ENCODE measurements around the gene HOOK1.
A peak's percentile ranks its signal among the peaks of the same experiment; 100 is the strongest.

The HOOK1 gene

DNA sequence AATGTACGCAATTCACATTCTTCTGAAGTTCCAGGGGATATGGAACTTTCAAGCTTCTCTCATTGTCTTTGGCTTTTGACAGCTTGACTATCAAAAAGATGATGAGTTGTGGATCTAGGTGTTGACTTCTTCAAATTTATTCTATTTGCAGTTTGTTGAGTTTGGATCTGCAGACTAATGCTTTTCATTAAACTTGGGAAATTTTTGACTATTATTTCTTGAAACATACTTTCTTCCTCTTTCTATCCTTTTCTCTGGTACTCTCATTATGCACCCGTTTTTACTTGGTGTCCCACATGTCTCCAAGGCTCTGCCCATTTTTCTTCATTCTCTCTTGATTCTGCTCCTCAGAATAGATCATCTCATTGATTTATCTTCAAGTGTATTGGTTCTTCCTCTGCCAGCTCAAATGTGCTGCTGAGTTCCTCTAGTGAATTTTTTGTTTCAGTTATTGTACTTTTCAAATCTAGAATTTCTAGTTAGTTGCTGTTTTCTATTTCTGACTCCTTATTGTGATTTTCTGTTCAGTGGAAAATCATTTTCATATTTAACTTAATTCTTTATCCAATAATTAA lies 62.4 kb downstream of the HOOK1 start:
- Histone ChIP-seq H3K4me2 (ENCODE audit: low read length) (no peak overlapping the region), H3K4me3 (ENCODE audit: low read length) (no peak overlapping the region), H4K8ac (ENCODE audit: low read depth, low read length) (no peak overlapping the region), H3K23ac (ENCODE audit: low read length) (no peak overlapping the region), H2BK15ac (replicated peaks; ENCODE audit: low read depth) (no peak overlapping the region), H3K79me2 (ENCODE audit: control insufficient read depth, insufficient read depth, low read length) (no peaks in the 10 kb centered on the region), H3K79me1 (ENCODE audit: low read length) (no peaks in the 10 kb centered on the region), H2BK5ac (ENCODE audit: low read length) (no peak overlapping the region), H3K4me1 (ENCODE audit: control insufficient read depth, low read depth, low read length) (no peaks in the 10 kb centered on the region), H3K27me3 (ENCODE audit: insufficient read depth, low read length, poor library complexity) (no peaks in the 10 kb centered on the region), H3K27ac (ENCODE audit: low read depth, low read length) (no peak overlapping the region), H3K4ac (ENCODE audit: low read depth, low read length) (no peak overlapping the region), H3K36me3 (ENCODE audit: control insufficient read depth, insufficient read depth, low read length) (no peaks in the 10 kb centered on the region), H4K5ac (ENCODE audit: low read length) (no peak overlapping the region), H2AK5ac (ENCODE audit: low read length) (no peak overlapping the region), H3K18ac (ENCODE audit: low read length) (no peak overlapping the region), H3K9ac (ENCODE audit: low read length) (no peak overlapping the region), H2BK120ac (ENCODE audit: low read depth, low read length) (no peak overlapping the region), H3K56ac (ENCODE audit: low read length) (no peak overlapping the region)
- no peak for DNase-seq
- WGBS (ENCODE audit: extremely low coverage, insufficient coverage, low lambda C conversion rate), result no CpG with 5 or more reads among the region's 2 CpGs

DNA sequence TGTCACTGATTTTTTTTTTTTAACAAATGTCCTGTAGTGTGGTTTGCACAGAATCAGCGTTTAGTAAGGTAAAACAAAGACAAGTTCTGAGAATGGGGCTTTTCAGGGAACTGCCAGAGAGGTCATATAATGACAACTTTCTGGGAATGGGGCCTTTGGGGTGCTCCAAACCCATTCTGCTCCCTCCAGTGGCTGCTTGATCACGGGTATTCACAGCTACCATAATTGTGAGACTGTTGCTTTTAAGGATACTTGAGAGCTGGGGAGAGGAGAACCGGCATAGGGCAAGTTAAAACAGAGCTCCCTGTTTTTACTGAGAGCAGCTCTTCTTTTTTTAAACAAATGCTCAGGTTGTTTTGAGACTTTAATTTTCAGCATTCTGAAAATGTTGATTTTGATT lies 63.6 kb downstream of the HOOK1 start:
- no peak overlapping the region for H3K4ac ChIP-seq (ENCODE audit: low read depth, low read length)
- no peaks in the 10 kb centered on the region for H3K79me1 ChIP-seq (ENCODE audit: low read length)
- H4K8ac ChIP-seq (ENCODE audit: low read depth, low read length), result no peak overlapping the region
- DNase-seq, result peak; percentile 10
- H3K27me3 ChIP-seq (ENCODE audit: insufficient read depth, low read length, poor library complexity), result no peaks in the 10 kb centered on the region
- H2BK120ac ChIP-seq (ENCODE audit: low read depth, low read length), result no peak overlapping the region
- no peak overlapping the region for H3K4me2 ChIP-seq (ENCODE audit: low read length)
- no peaks in the 10 kb centered on the region for H3K36me3 ChIP-seq (ENCODE audit: control insufficient read depth, insufficient read depth, low read length)
- no peak overlapping the region for H3K9ac ChIP-seq (ENCODE audit: low read length)
- no peak overlapping the region for H3K4me3 ChIP-seq (ENCODE audit: low read length)
- H3K79me2 ChIP-seq (ENCODE audit: control insufficient read depth, insufficient read depth, low read length), result no peaks in the 10 kb centered on the region
- H2BK15ac ChIP-seq (replicated peaks; ENCODE audit: low read depth), result no peak overlapping the region
- H3K23ac ChIP-seq (ENCODE audit: low read length), result no peak overlapping the region
- H3K4me1 ChIP-seq (ENCODE audit: control insufficient read depth, low read depth, low read length), result no peaks in the 10 kb centered on the region
- H2BK5ac ChIP-seq (ENCODE audit: low read length), result no peak overlapping the region
- H3K18ac ChIP-seq (ENCODE audit: low read length), result no peak overlapping the region
- no peak overlapping the region for H3K27ac ChIP-seq (ENCODE audit: low read depth, low read length)
- no CpG with 5 or more reads among the region's 3 CpGs for WGBS (ENCODE audit: extremely low coverage, insufficient coverage, low lambda C conversion rate)
- no peak overlapping the region for H2AK5ac ChIP-seq (ENCODE audit: low read length)
- H3K56ac ChIP-seq (ENCODE audit: low read length), result no peak overlapping the region
- no peak overlapping the region for H4K5ac ChIP-seq (ENCODE audit: low read length)

- WGBS (ENCODE audit: extremely low coverage, insufficient coverage, low lambda C conversion rate), result no CpG with 5 or more reads among the region's 5 CpGs
- Histone ChIP-seq H3K27me3 (ENCODE audit: insufficient read depth, low read length, poor library complexity) (no peaks in the 10 kb centered on the region), H3K4me2 (ENCODE audit: low read length) (no peak overlapping the region), H2BK120ac (ENCODE audit: low read depth, low read length) (no peak overlapping the region), H2BK5ac (ENCODE audit: low read length) (no peak overlapping the region), H3K56ac (ENCODE audit: low read length) (no peak overlapping the region), H3K4me1 (ENCODE audit: control insufficient read depth, low read depth, low read length) (no peaks in the 10 kb centered on the region), H3K36me3 (ENCODE audit: control insufficient read depth, insufficient read depth, low read length) (no peaks in the 10 kb centered on the region), H2AK5ac (ENCODE audit: low read length) (no peak overlapping the region), H3K27ac (ENCODE audit: low read depth, low read length) (no peak overlapping the region), H3K4ac (ENCODE audit: low read depth, low read length) (no peak overlapping the region), H3K18ac (ENCODE audit: low read length) (no peak overlapping the region), H4K5ac (ENCODE audit: low read length) (no peak overlapping the region), H2BK15ac (replicated peaks; ENCODE audit: low read depth) (no peak overlapping the region), H3K79me2 (ENCODE audit: control insufficient read depth, insufficient read depth, low read length) (no peaks in the 10 kb centered on the region), H4K8ac (ENCODE audit: low read depth, low read length) (no peak overlapping the region), H3K23ac (ENCODE audit: low read length) (no peak overlapping the region), H3K4me3 (ENCODE audit: low read length) (no peak overlapping the region), H3K79me1 (ENCODE audit: low read length) (no peaks in the 10 kb centered on the region), H3K9ac (ENCODE audit: low read length) (no peak overlapping the region)
- DNase-seq, result peak; percentile 78
Measured at GRCh38 chr1:59879574-59879973, 64.8 kb downstream of the HOOK1 start.

DNA sequence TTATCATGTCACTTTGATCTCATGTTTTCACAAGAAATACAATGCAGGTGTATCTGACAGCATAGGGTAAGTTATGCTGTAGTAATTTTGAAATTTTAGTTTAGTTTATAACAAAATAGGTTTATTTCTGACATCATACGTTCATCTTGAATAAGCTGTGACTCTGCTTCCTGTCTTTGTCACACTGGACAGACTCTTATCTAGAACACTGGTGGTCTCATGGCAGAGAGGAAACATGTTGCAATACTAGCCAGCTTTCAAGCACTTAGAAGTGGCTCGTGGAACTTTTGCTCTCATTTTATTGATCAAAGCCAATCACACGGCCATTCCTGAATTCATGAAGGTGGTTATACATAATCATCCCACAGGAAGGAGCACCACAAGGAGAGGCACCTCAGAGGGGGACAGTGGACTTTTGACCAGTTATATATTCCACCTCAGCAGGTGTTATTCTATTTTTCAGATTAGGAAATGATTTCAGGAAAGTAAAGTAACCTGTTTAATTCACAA lies 65.3 kb downstream of the HOOK1 start:
- no peak overlapping the region for H4K5ac ChIP-seq (ENCODE audit: low read length)
- H3K36me3 ChIP-seq (ENCODE audit: control insufficient read depth, insufficient read depth, low read length), result no peaks in the 10 kb centered on the region
- no peaks in the 10 kb centered on the region for H3K27me3 ChIP-seq (ENCODE audit: insufficient read depth, low read length, poor library complexity)
- H3K79me2 ChIP-seq (ENCODE audit: control insufficient read depth, insufficient read depth, low read length), result no peaks in the 10 kb centered on the region
- no peak overlapping the region for H3K56ac ChIP-seq (ENCODE audit: low read length)
- H4K8ac ChIP-seq (ENCODE audit: low read depth, low read length), result no peak overlapping the region
- H3K18ac ChIP-seq (ENCODE audit: low read length), result no peak overlapping the region
- no peak overlapping the region for H2AK5ac ChIP-seq (ENCODE audit: low read length)
- no CpG with 5 or more reads among the region's 3 CpGs for WGBS (ENCODE audit: extremely low coverage, insufficient coverage, low lambda C conversion rate)
- H2BK5ac ChIP-seq (ENCODE audit: low read length), result no peak overlapping the region
- no peak overlapping the region for H2BK15ac ChIP-seq (replicated peaks; ENCODE audit: low read depth)
- no peak overlapping the region for H3K4me2 ChIP-seq (ENCODE audit: low read length)
- no peaks in the 10 kb centered on the region for H3K4me1 ChIP-seq (ENCODE audit: control insufficient read depth, low read depth, low read length)
- H3K4me3 ChIP-seq (ENCODE audit: low read length), result no peak overlapping the region
- no peak overlapping the region for H3K9ac ChIP-seq (ENCODE audit: low read length)
- no peak overlapping the region for H3K23ac ChIP-seq (ENCODE audit: low read length)
- H3K79me1 ChIP-seq (ENCODE audit: low read length), result no peaks in the 10 kb centered on the region
- DNase-seq, result no peak
- no peak overlapping the region for H3K27ac ChIP-seq (ENCODE audit: low read depth, low read length)
- no peak overlapping the region for H3K4ac ChIP-seq (ENCODE audit: low read depth, low read length)
- H2BK120ac ChIP-seq (ENCODE audit: low read depth, low read length), result no peak overlapping the region

GRCh38 chr1:59880735-59881134 lies 66.0 kb downstream of the HOOK1 start:
- Histone ChIP-seq H3K4me3 (ENCODE audit: low read length) (no peak overlapping the region), H3K4me1 (ENCODE audit: control insufficient read depth, low read depth, low read length) (no peaks in the 10 kb centered on the region), H2BK5ac (ENCODE audit: low read length) (no peak overlapping the region), H2AK5ac (ENCODE audit: low read length) (no peak overlapping the region), H4K8ac (ENCODE audit: low read depth, low read length) (no peak overlapping the region), H4K5ac (ENCODE audit: low read length) (no peak overlapping the region), H3K79me2 (ENCODE audit: control insufficient read depth, insufficient read depth, low read length) (no peaks in the 10 kb centered on the region), H3K27me3 (ENCODE audit: insufficient read depth, low read length, poor library complexity) (no peaks in the 10 kb centered on the region), H3K27ac (ENCODE audit: low read depth, low read length) (no peak overlapping the region), H2BK15ac (replicated peaks; ENCODE audit: low read depth) (no peak overlapping the region), H3K56ac (ENCODE audit: low read length) (no peak overlapping the region), H3K23ac (ENCODE audit: low read length) (no peak overlapping the region), H3K9ac (ENCODE audit: low read length) (no peak overlapping the region), H3K4ac (ENCODE audit: low read depth, low read length) (no peak overlapping the region), H3K79me1 (ENCODE audit: low read length) (no peaks in the 10 kb centered on the region), H3K18ac (ENCODE audit: low read length) (no peak overlapping the region), H3K36me3 (ENCODE audit: control insufficient read depth, insufficient read depth, low read length) (no peaks in the 10 kb centered on the region), H3K4me2 (ENCODE audit: low read length) (no peak overlapping the region), H2BK120ac (ENCODE audit: low read depth, low read length) (no peak overlapping the region)
- no peak for DNase-seq
- no CpG with 5 or more reads among the region's 2 CpGs for WGBS (ENCODE audit: extremely low coverage, insufficient coverage, low lambda C conversion rate)

Measured in mesendoderm (in vitro differentiated cells).